ENCODE data around the gene WDR72.
"Not testable (repeated sequence)": the region's sequence is repeated elsewhere in the genome, so short reads cannot be mapped to it uniquely, and the experiment has no call there.

Gene WDR72

DNA sequence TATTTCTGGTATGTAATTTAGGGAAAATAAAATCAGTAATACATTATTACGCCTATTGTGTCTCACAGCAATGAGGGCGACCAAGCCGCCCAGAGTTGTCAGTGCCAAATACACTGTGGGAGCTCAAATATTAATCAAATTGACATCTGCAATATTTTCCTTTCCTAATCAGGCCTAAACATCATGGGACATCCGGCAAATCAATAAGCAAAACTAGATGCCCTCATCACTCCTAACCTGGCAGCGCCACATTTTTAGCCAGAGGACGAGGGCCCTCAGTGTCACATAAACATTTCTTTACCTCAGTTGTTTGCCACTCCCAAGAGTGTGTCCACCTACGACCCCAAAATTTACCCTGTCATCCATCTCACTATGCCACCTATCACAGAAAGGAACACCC lies 64.1 kb downstream of the WDR72 start:
- DNase-seq = no peak

DNA sequence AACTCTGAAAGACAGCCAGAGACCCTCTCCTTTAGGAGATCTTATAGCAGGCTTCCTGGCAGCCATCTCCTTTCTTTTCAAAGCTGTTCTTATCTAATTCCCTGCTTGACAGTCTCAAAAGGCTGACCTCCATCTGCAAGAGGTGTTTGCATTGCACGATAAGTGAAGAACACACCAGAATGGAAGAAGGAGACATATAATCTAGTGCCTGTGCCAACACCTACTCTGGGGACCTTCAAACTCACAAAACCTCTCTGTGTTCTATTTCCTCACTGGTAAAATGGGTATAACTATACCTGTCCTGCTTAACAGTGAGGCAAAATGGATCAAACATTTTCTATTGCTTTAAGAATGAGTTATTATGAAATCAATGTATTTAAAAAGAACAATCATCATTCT lies 65.0 kb downstream of the WDR72 start:
- no peak for DNase-seq

GRCh38 chr15:53693729-53694475 lies 65.6 kb downstream of the WDR72 start:
- no peak for DNase-seq

GRCh38 chr15:53684162-53684561 lies 75.3 kb downstream of the WDR72 start:
- DNase-seq = not testable (repeated sequence)

- no peak for DNase-seq
Measured at GRCh38 chr15:53681056-53681455, 78.4 kb downstream of the WDR72 start.

- DNase-seq = no peak
Measured at GRCh38 chr15:53675832-53676231, 83.6 kb downstream of the WDR72 start.

GRCh38 chr15:53671545-53671944 lies 87.9 kb downstream of the WDR72 start:
- no peak for DNase-seq

DNA sequence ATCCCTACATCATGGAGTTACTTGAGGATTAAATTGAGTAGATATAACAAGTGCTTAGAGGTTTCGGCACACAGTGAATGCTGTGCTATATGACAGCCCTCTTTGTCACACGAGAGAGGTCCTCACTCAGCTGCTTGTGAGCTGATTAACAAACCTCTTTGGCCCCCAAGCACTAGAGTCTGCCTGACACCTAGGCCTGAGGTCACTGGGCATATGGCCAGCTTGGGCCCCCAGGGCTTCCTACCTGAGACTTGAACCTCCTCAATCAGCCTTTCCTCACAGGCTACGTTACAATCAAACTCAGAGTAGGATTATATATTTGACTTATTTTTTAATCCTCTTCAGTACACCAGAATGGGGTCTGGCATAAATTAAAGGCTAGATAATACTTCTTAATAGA lies 88.8 kb downstream of the WDR72 start:
- DNase-seq = no peak

GRCh38 chr15:53665930-53666329 lies 93.5 kb downstream of the WDR72 start:
- DNase-seq = no peak

- DNase-seq = no peak
Measured at GRCh38 chr15:53658827-53659555, 100.5 kb downstream of the WDR72 start.

- no peak for DNase-seq
Measured at GRCh38 chr15:53658255-53658654, 101.2 kb downstream of the WDR72 start.

DNA sequence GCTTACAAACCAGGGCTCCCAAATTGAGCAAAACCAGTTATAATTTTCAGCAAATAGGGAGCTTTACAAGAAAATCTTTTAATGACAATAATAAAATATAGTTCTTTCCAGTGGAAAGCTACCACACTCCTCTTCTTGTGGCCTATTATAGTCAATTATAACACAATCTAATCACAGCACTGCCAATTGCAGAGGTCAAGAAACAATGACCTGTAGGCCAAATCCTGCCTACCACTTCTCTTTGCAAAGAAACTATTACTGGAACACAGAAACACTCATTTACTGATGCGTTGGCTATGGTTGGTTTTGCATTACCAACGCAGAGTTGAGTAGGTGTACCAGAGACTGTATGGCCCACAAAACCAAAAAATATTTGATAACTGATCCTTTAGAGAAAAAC lies 110.5 kb downstream of the WDR72 start:
- no peak for DNase-seq

- no peak for DNase-seq
Measured at GRCh38 chr15:53644660-53645059, 114.8 kb downstream of the WDR72 start.

GRCh38 chr15:53634517-53635106 lies 124.9 kb downstream of the WDR72 start:
- DNase-seq = no peak

DNA sequence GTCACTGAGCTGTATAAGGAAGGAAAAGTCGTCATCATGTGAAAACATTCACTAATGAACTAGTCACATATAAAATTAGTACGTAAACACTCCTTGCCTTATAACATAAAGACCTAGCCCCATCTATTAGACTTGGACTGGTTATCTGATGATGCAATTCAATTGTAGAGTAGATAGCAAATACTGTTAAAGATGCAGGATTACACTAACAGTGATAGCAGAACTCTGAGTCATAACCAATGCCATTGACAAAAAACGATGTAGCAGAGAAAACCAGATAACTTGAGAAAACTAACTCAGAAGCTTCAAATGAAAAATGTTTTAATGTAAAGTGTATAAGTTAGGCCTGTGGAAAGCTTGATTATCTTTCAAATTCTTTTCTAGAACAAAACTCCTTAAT lies 132.2 kb downstream of the WDR72 start:
- no peak for DNase-seq

GRCh38 chr15:53625962-53626845 lies 133.3 kb downstream of the WDR72 start:
- no peak for DNase-seq

DNA sequence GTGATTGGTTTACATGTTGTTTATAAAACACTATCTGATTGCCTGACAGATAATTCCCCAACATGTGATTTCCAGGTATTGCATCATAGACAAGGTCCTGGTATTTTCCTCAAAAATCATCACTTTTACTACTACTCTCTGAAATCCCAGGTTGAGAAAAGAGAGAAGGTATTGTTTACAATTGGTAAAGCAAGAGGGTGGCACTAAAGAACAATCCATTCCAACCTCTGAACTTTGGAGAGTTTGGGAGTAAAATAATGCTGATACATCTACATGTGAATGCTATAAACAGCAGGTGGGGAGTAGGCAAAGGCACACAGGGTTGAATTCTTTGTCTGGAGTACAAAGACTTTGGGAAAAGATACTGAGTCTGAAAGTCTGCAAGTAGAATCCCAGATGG lies 134.2 kb downstream of the WDR72 start:
- no peak for DNase-seq

DNA sequence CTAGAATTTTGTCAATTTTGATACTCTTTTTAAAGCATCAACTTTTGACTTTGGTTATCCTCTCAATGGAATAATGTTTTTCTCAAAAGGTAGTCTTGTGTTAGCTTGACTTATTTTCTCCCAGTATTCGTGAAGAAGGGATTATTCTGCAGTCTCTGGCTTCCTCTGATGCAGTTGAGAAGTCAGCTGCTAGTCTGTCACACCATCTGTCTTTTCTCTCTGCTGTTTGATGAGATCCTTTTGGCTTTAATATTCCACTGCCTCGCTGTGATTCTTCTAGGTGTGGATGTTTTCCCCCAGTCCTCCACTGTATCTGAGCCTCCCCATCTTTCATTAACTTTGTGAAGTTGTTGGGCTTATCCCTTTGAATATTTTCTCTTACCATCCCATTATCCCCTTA lies 141.0 kb downstream of the WDR72 start:
- DNase-seq = no peak

- DNase-seq = no peak
Measured at GRCh38 chr15:53611145-53611920, 148.1 kb downstream of the WDR72 start.

DNA sequence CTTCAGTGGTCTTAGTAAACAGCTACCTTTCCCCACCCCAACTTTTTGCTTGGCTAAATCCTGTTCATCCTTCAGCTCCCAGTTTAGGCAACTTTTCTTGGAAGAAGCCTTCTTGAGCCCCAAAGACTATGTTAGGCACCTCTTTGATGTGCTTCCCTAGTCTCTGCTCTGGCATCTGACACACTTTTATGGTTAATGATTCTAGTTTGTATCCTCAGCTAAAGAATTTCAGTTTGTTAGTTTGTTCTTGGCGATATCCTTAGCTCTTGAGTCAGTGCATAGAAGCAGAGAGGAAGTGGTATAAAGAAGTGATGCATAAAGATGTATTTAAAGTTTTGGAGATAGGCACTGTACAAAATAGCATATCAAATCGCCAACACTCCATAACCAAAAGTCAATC lies 168.4 kb downstream of the WDR72 start:
- DNase-seq = no peak

- DNase-seq = no peak
Measured at GRCh38 chr15:53590380-53590779, 169.1 kb downstream of the WDR72 start.

GRCh38 chr15:53589520-53590057 lies 169.9 kb downstream of the WDR72 start:
- DNase-seq = no peak
